Calu3 (cell line): ENCODE measurements around the gene BDKRB1. TPM values are rescaled to one million over a fixed set of nuclear protein-coding genes. Genes with fewer than 3 reads are reported as not detected.
A peak's percentile ranks its signal among the peaks of the same experiment; 100 is the strongest.

Experiments used
- BruUV-seq: library from RNA; stranded (reverse); fragments of 400-500 nt; replicated peaks from 2 replicates; lab custom pipeline; 2021; lab: Mats Ljungman, UMichigan
- CTCF ChIA-PET: fragments of 300-600 bp; sonication (Branson Sonifier 250); formaldehyde crosslinking; loops from one replicate; lab custom pipeline; 2022; ENCODE audit warnings: antibody characterized with exemption; lab: Charles Lee
- DNase-seq: peaks from one replicate; pipeline ENCODE4 v3.0.0; 2022
- H3K27ac Mint-ChIP-seq: one replicate; pipeline ENCODE4 v1.8.0; 2022; ENCODE audit warnings: mixed read lengths; ENCODE audit not compliant: unreplicated experiment
- H3K27me3 Mint-ChIP-seq: one replicate; pipeline ENCODE4 v1.8.0; 2022; ENCODE audit warnings: mixed read lengths; ENCODE audit not compliant: unreplicated experiment
- H3K36me3 Mint-ChIP-seq: one replicate; pipeline ENCODE4 v1.8.0; 2022; ENCODE audit warnings: mild to moderate bottlenecking, moderate library complexity, mixed read lengths; ENCODE audit not compliant: insufficient read depth, unreplicated experiment
- H3K4me1 Mint-ChIP-seq: one replicate; pipeline ENCODE4 v1.8.0; 2022; ENCODE audit warnings: mild to moderate bottlenecking, low read depth, mixed read lengths; ENCODE audit not compliant: unreplicated experiment
- H3K4me3 Mint-ChIP-seq: one replicate; pipeline ENCODE4 v1.8.0; 2022; ENCODE audit warnings: mild to moderate bottlenecking, low read depth, moderate library complexity, mixed read lengths; ENCODE audit not compliant: unreplicated experiment
- H3K9me3 Mint-ChIP-seq: one replicate; pipeline ENCODE4 v1.8.0; 2022; ENCODE audit warnings: low read depth, mixed read lengths; ENCODE audit not compliant: unreplicated experiment
- CTCF ChIP-seq: fragments of 200-600 bp; IDR thresholded peaks from one replicate; pipeline ENCODE4 v1.8.0; 2022; ENCODE audit warnings: antibody characterized with exemption; ENCODE audit not compliant: unreplicated experiment
- intact Hi-C: fragments of 100-400 bp; cut with micrococcal nuclease; formaldehyde crosslinking; loops from one replicate; pipeline ENCODE4 v1.10.0; 2022; ENCODE audit not compliant: unreplicated experiment
- total RNA-seq: library from RNA; stranded (reverse); gene quantifications from 2 replicates; pipeline ENCODE4 v1.2.3, GENCODE V29; 2022

Gene BDKRB1
- total RNA-seq, 1 experiment from 2014 or later, result not detected

GRCh38 chr14:96303981-96304380 is 48.0 kb downstream of the BDKRB1 start:
- H3K4me3 Mint-ChIP-seq, result no peak overlapping the region
- H3K27me3 Mint-ChIP-seq, result no peaks in the 10 kb centered on the region
- intact Hi-C loops, result no loop called here
- peaks cover 12% of the 10 kb centered on the region for H3K4me1 Mint-ChIP-seq
- no peak for DNase-seq
- CTCF ChIA-PET, result no interaction called here
- H3K27ac Mint-ChIP-seq, result no peak overlapping the region
- no peak for TF ChIP-seq CTCF
- peaks cover 4% of the 10 kb centered on the region for H3K36me3 Mint-ChIP-seq
- H3K9me3 Mint-ChIP-seq, result no peaks in the 10 kb centered on the region
- no TSS peak for BruUV-seq

GRCh38 chr14:96304956-96305355 is 48.9 kb downstream of the BDKRB1 start:
- no peaks in the 10 kb centered on the region for H3K27me3 Mint-ChIP-seq
- CTCF ChIA-PET, result no interaction called here
- BruUV-seq, result no TSS peak
- DNase-seq, result peak; percentile 6
- peaks cover 22% of the 10 kb centered on the region for H3K4me1 Mint-ChIP-seq
- intact Hi-C loops, result loop anchor here (5.0 kb wide), 1 partner anchor 57 kb away; the partner anchor contains the start of genes ATG2B and GSKIP
- no peak overlapping the region for H3K4me3 Mint-ChIP-seq
- TF ChIP-seq CTCF, result no peak
- no peak overlapping the region for H3K27ac Mint-ChIP-seq
- H3K9me3 Mint-ChIP-seq, result no peaks in the 10 kb centered on the region
- peaks cover 13% of the 10 kb centered on the region for H3K36me3 Mint-ChIP-seq

GRCh38 chr14:96307434-96307833 is 51.4 kb downstream of the BDKRB1 start:
- CTCF ChIA-PET, result interaction anchor here (1.4 kb wide), 1 partner anchor 9 kb away, joined by 3 read pairs; no protein-coding TSS in a partner anchor
- DNase-seq, result no peak
- Mint-ChIP-seq H3K9me3 (no peaks in the 10 kb centered on the region), H3K27ac (no peak overlapping the region), H3K4me1 (peaks cover 30% of the 10 kb centered on the region), H3K4me3 (no peak overlapping the region), H3K36me3 (peaks cover 17% of the 10 kb centered on the region), H3K27me3 (no peaks in the 10 kb centered on the region)
- TF ChIP-seq CTCF, result no peak
- intact Hi-C loops, result loop anchor here (5.0 kb wide), 1 partner anchor 55 kb away; the partner anchor contains the start of genes ATG2B and GSKIP
- BruUV-seq, result no TSS peak

GRCh38 chr14:96309133-96309895 is 53.3 kb downstream of the BDKRB1 start:
- Mint-ChIP-seq H3K27me3 (no peaks in the 10 kb centered on the region), H3K4me1 (peaks cover 30% of the 10 kb centered on the region), H3K27ac (peak overlapping the region; percentile 98), H3K4me3 (peak overlapping the region; percentile 67), H3K9me3 (no peaks in the 10 kb centered on the region), H3K36me3 (peaks cover 17% of the 10 kb centered on the region)
- CTCF ChIA-PET, result interaction anchor here (0.6 to 1.5 kb wide), 4 partner anchors 10 to 115 kb away, joined by 3 to 5 read pairs (median 4); partner anchors contain the start of gene BDKRB2
- BruUV-seq, result no TSS peak
- intact Hi-C loops, result loop anchor here (5.0 kb wide), 1 partner anchor 53 kb away; the partner anchor contains the start of genes ATG2B and GSKIP
- peak; percentile 24 for DNase-seq
- TF ChIP-seq CTCF, result no peak
